PC-3 (cell line): ENCODE results near the gene PLD1. TPM values are rescaled to one million over a fixed set of nuclear protein-coding genes. Genes with fewer than 3 reads are reported as not detected.

Source experiments
- ATAC-seq: fragments of 200-7000 bp; cut with Tn5 transposase; 2 replicates; pipeline ENCODE4 v1.9.1; 2020; ENCODE audit warnings: mild to moderate bottlenecking, moderate library complexity
- BruUV-seq: library from RNA; stranded (reverse); fragments of 400-500 nt; replicated peaks from 2 replicates; lab custom pipeline; 2021; lab: Mats Ljungman, UMichigan
- CTCF ChIA-PET: fragments of 300-600 bp; sonication (Branson Sonifier 250); formaldehyde crosslinking; loops from one replicate; lab custom pipeline; 2022; ENCODE audit warnings: antibody characterized with exemption; lab: Charles Lee
- POLR2A ChIA-PET: fragments of 300-600 bp; sonication (Branson Sonifier 250); formaldehyde crosslinking; loops from one replicate; lab custom pipeline; 2022; ENCODE audit warnings: antibody characterized with exemption; ENCODE audit not compliant: unreplicated experiment; lab: Charles Lee
- DNase-seq: peaks from one replicate; pipeline ENCODE4 v3.0.0-alpha.2; 2015
- H2AFZ ChIP-seq: fragments of 300-600 bp; sonication (generic); 2 replicates; pipeline ENCODE4 v1.6.0; 2016; ENCODE audit warnings: antibody characterized with exemption, low read length
- H3F3A ChIP-seq: fragments of 300-600 bp; sonication (generic); one replicate; pipeline ENCODE4 v1.6.0; 2017; ENCODE audit warnings: antibody characterized with exemption, low read length, control low read depth, mild to moderate bottlenecking; ENCODE audit not compliant: unreplicated experiment
- H3K27ac ChIP-seq: fragments of 300-600 bp; sonication (generic); 2 replicates; pipeline ENCODE4 v1.5.1; 2016; ENCODE audit warnings: mild to moderate bottlenecking, low read length
- H3K27me3 ChIP-seq: fragments of 300-600 bp; sonication (generic); 2 replicates; pipeline ENCODE4 v1.6.1; 2016; ENCODE audit warnings: low read length, mixed read lengths
- H3K36me3 ChIP-seq: fragments of 300-600 bp; sonication (generic); 2 replicates; pipeline ENCODE4 v1.6.1; 2016; ENCODE audit warnings: low read depth, mixed run types, low read length, mixed read lengths
- H3K4me1 ChIP-seq: fragments of 300-600 bp; sonication (generic); 2 replicates; pipeline ENCODE4 v1.5.1; 2016; ENCODE audit warnings: low read length; ENCODE audit not compliant: insufficient read depth
- H3K4me2 ChIP-seq: fragments of 300-600 bp; sonication (generic); 2 replicates; pipeline ENCODE4 v1.6.0; 2016; ENCODE audit warnings: low read length
- H3K4me3 ChIP-seq: fragments of 300-600 bp; sonication (generic); 2 replicates; pipeline ENCODE4 v1.5.1; 2016; ENCODE audit warnings: mild to moderate bottlenecking, low read length, mixed read lengths
- H3K79me2 ChIP-seq: fragments of 300-600 bp; sonication (generic); 2 replicates; pipeline ENCODE4 v1.6.1; 2017; ENCODE audit warnings: low read length, mixed read lengths
- H3K9ac ChIP-seq: fragments of 300-600 bp; sonication (generic); 2 replicates; pipeline ENCODE4 v1.6.0; 2016; ENCODE audit warnings: mild to moderate bottlenecking, low read length
- H3K9me2 ChIP-seq: fragments of 300-600 bp; sonication (generic); replicated peaks from 2 replicates; pipeline ENCODE4 v1.6.1; 2016; ENCODE audit warnings: mixed run types, low read length, mixed read lengths
- H3K9me3 ChIP-seq: fragments of 300-600 bp; sonication (generic); 2 replicates; pipeline ENCODE4 v1.6.1; 2016; ENCODE audit warnings: low read length, mixed read lengths
- H4K20me1 ChIP-seq: fragments of 300-600 bp; sonication (generic); 2 replicates; pipeline ENCODE4 v1.6.1; 2016; ENCODE audit warnings: low read length, mixed read lengths
- CTCF ChIP-seq: fragments of 300-600 bp; sonication (generic); conservative IDR thresholded peaks from 2 replicates; pipeline ENCODE4 v1.5.1; 2017; ENCODE audit warnings: antibody characterized with exemption, low read depth, mild to moderate bottlenecking, low read length
- EZH2 ChIP-seq: fragments of 300-600 bp; sonication (generic); IDR thresholded peaks from one replicate; pipeline ENCODE4 v1.6.1; 2017; ENCODE audit warnings: antibody characterized with exemption, mild to moderate bottlenecking, low read length; ENCODE audit not compliant: unreplicated experiment
- EZH2phosphoT487 ChIP-seq: fragments of 300-600 bp; sonication (generic); IDR thresholded peaks from 2 replicates; pipeline ENCODE4 v1.6.1; 2018; ENCODE audit warnings: mild to moderate bottlenecking, antibody characterized with exemption, low read length, borderline replicate concordance
- intact Hi-C: fragments of 100-400 bp; cut with micrococcal nuclease; formaldehyde crosslinking; loops from 2 replicates; pipeline ENCODE4 v1.9.0; 2023
- total RNA-seq: library from RNA; depleted of rRNA; stranded (reverse); fragments of >200 nt; gene quantifications from 2 replicates; pipeline ENCODE4 v1.2.3, GENCODE V29; 2014

The PLD1 gene
- total RNA-seq, 1 experiment from 2014 or later, result 7.3 TPM

DNA sequence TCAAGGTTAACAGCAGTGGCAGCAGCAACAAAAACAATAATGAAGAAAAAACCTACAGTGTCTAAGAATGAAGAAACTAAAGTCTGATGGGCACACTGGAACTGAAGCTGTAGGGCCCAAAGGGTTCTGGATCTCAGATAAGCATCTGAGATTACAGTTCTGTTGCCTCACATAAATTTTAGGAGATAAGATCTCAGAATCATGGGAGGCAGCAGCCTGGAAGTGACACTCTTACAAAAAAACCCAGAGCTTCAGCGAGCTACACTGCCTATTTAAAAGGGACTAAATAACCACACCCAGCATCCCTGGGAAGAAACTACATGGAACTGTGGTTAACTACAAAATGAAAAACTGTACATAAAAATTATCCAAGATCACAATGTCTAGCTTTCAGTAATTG, 61.2 kb downstream of the PLD1 start:
- Histone ChIP-seq H3K27me3 (no peaks in the 10 kb centered on the region), H3K79me2 (no peaks in the 10 kb centered on the region), H3K4me3 (no peak overlapping the region), H3K9me3 (no peaks in the 10 kb centered on the region), H3K4me1 (no peaks in the 10 kb centered on the region), H3K27ac (no peak overlapping the region), H3F3A (no peaks in the 10 kb centered on the region), H4K20me1 (no peaks in the 10 kb centered on the region), H3K9ac (no peak overlapping the region), H2AFZ (no peak overlapping the region), H3K4me2 (no peak overlapping the region), H3K36me3 (no peaks in the 10 kb centered on the region), H3K9me2 (no peaks in the 10 kb centered on the region)
- ChIA-PET CTCF (no interaction called here), POLR2A (no interaction called here)
- ATAC-seq (no peak), DNase-seq (no peak)
- no TSS peak for BruUV-seq
- intact Hi-C loops, result no loop called here
- no peak for TF ChIP-seq EZH2
- TF ChIP-seq EZH2phosphoT487, result no peak
- no peak for TF ChIP-seq CTCF

DNA sequence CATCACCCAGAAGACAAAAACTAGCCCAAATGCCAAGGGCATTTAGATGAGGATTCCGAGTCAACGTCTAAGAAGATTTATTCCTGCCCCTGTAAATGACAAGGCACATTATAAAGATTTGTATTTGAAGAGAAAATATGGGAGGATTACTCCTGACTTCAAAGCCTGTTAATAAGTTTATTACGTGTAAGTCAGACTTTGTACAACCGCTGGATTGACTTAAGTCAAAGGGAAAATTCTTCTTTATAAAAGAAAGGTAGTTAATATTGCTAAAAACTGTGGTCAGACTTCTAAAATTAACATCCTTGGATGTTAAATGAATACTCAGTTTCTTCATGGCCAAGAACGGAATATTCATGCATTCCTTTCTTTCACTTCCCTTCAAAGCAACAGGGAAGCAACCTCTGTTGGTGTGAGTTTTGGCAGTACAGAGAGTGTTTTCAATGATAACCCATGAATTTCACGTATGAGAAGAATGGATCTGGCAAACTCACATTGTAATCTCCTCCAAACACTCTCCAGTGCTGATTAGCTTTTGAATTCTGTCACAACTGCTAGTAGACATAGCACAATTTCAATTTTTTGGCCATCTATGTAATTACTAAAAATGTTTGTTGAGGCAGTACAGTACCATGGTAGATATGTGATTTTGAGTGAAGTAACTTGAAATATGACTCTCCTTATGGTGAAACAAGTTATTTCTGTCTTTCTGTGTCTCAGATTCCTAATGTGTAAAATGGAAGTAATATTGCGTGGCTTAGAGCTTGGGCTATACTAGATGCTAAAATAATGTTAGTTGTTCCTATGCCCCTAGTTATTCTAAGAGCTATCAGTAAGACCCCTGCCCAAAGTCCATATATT, 62.0 kb downstream of the PLD1 start:
- BruUV-seq, result no TSS peak
- no peak overlapping the region for H3K4me3 ChIP-seq
- ATAC-seq (no peak), DNase-seq (no peak)
- CTCF ChIA-PET, result no interaction called here
- TF ChIP-seq CTCF (no peak), EZH2 (no peak), EZH2phosphoT487 (no peak)
- H3K4me1 ChIP-seq, result no peaks in the 10 kb centered on the region
- no peaks in the 10 kb centered on the region for H3K9me3 ChIP-seq
- H3F3A ChIP-seq, result no peaks in the 10 kb centered on the region
- H3K9ac ChIP-seq, result no peak overlapping the region
- H3K9me2 ChIP-seq, result no peaks in the 10 kb centered on the region
- H2AFZ ChIP-seq, result no peak overlapping the region
- POLR2A ChIA-PET, result no interaction called here
- no peak overlapping the region for H3K4me2 ChIP-seq
- no peaks in the 10 kb centered on the region for H3K27me3 ChIP-seq
- no peaks in the 10 kb centered on the region for H3K36me3 ChIP-seq
- intact Hi-C loops, result no loop called here
- no peaks in the 10 kb centered on the region for H3K79me2 ChIP-seq
- no peaks in the 10 kb centered on the region for H4K20me1 ChIP-seq
- no peak overlapping the region for H3K27ac ChIP-seq
